PC-9 (cell line): ENCODE data around the gene KEL. TPM values are rescaled to one million over a fixed set of nuclear protein-coding genes. Genes with fewer than 3 reads are reported as not detected.

Source experiments
- BruUV-seq: library from RNA; stranded (reverse); fragments of 400-500 nt; replicated peaks from 2 replicates; lab custom pipeline; 2021; lab: Mats Ljungman, UMichigan
- CTCF ChIA-PET: fragments of 300-600 bp; sonication (Branson Sonifier 250); formaldehyde crosslinking; loops from one replicate; lab custom pipeline; 2022; ENCODE audit warnings: antibody characterized with exemption; lab: Charles Lee
- POLR2A ChIA-PET: fragments of 300-600 bp; sonication (Branson Sonifier 250); formaldehyde crosslinking; loops from one replicate; lab custom pipeline; 2022; ENCODE audit warnings: antibody characterized with exemption; ENCODE audit not compliant: unreplicated experiment; lab: Charles Lee
- DNase-seq, 2 experiments: peaks; one replicate each; pipeline versions ENCODE4 v3.0.0 to v3.0.0-alpha.2; 2015 to 2022; ENCODE audit warnings: mixed read lengths in 1 of 2
- H2AFZ ChIP-seq: fragments of 200-600 bp; sonication (generic); 2 replicates; pipeline ENCODE4 v1.8.1; 2017; ENCODE audit warnings: antibody characterized with exemption
- H3F3A ChIP-seq: fragments of 200-600 bp; sonication (generic); 2 replicates; pipeline ENCODE4 v1.8.1; 2017; ENCODE audit warnings: antibody characterized with exemption, mild to moderate bottlenecking, low read depth; ENCODE audit not compliant: insufficient read depth
- H3K27ac ChIP-seq: fragments of 200-600 bp; sonication (generic); 2 replicates; pipeline ENCODE4 v1.6.1; 2016; ENCODE audit warnings: mixed run types
- H3K27me3 ChIP-seq: fragments of 200-600 bp; sonication (generic); 2 replicates; pipeline ENCODE4 v1.6.1; 2016; ENCODE audit warnings: low read depth, mixed run types; ENCODE audit not compliant: insufficient read depth
- H3K36me3 ChIP-seq: fragments of 200-600 bp; sonication (generic); 2 replicates; pipeline ENCODE4 v1.6.1; 2016; ENCODE audit warnings: low read depth, mixed run types
- H3K4me1 ChIP-seq: fragments of 200-600 bp; sonication (generic); replicated peaks from 2 replicates; pipeline ENCODE4 v1.6.1; 2016; ENCODE audit warnings: mixed run types; ENCODE audit not compliant: insufficient read depth
- H3K4me2 ChIP-seq: fragments of 200-600 bp; sonication (generic); 2 replicates; pipeline ENCODE4 v1.6.1; 2017; ENCODE audit warnings: mixed run types
- H3K4me3 ChIP-seq: fragments of 200-600 bp; sonication (generic); 2 replicates; pipeline ENCODE4 v1.6.1; 2016; ENCODE audit warnings: mixed run types
- H3K79me2 ChIP-seq: fragments of 200-600 bp; sonication (generic); 2 replicates; pipeline ENCODE4 v1.6.1; 2017; ENCODE audit warnings: low read depth, mixed run types
- H3K9me2 ChIP-seq: fragments of 200-600 bp; sonication (generic); 2 replicates; pipeline ENCODE4 v1.8.1; 2017; ENCODE audit warnings: mild to moderate bottlenecking; ENCODE audit not compliant: insufficient read depth
- H3K9me3 ChIP-seq: fragments of 200-600 bp; sonication (generic); 2 replicates; pipeline ENCODE4 v1.8.1; 2016; ENCODE audit warnings: low read depth; ENCODE audit not compliant: insufficient read depth
- H4K20me1 ChIP-seq: fragments of 200-600 bp; sonication (generic); 2 replicates; pipeline ENCODE4 v1.8.1; 2017; ENCODE audit not compliant: insufficient read depth
- EZH2 ChIP-seq: fragments of 200-600 bp; sonication (generic); IDR thresholded peaks from 2 replicates; pipeline ENCODE4 v1.8.0; 2017; ENCODE audit warnings: antibody characterized with exemption, low read depth
- intact Hi-C: fragments of 100-400 bp; cut with micrococcal nuclease; formaldehyde crosslinking; loops from one replicate; pipeline ENCODE4 v1.10.0; 2022; ENCODE audit not compliant: unreplicated experiment
- total RNA-seq: library from RNA; stranded (reverse); gene quantifications from 2 replicates; pipeline ENCODE4 v1.2.3, GENCODE V29; 2021
- TF ChIP-seq, protein P1 (sequence below): fragments of 200-600 bp; sonication (generic); conservative IDR thresholded peaks from 2 replicates; pipeline ENCODE4 v1.6.1; 2017; ENCODE audit warnings: mixed run types, antibody characterized with exemption, mild to moderate bottlenecking, moderate library complexity

The KEL gene
- total RNA-seq, 1 experiment from 2014 or later, result 0.46 TPM

DNA sequence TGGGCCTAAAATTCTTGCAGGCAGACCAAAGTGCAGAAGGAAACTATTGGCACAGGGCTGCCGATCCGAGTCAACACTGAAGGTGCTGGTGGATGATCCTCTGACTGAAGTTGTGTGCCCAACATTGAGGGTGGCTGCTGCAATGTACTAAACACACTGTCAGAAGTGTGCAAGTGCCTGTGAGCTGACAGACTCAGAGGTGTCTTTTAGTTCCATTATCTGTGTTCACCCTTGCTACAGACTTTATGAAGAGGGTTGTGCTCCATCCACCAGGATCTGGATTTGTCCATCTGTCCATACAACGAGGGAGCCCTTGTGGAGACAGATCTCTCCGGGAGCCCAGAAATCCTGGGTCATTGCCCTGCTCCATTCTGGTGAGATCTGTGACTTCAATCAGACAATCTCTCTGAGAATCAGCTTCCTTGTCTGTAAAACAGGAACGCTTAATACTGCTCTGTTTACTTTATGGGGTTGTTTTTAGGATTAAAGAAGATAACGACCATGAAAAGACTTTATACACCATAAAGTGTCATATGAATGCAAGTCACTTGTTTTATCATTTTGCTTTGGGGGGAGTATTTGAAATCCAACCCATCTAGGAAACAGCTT, 67.1 kb downstream of the KEL start:
- Histone ChIP-seq H3K27me3 (no peaks in the 10 kb centered on the region), H4K20me1 (no peaks in the 10 kb centered on the region), H3K79me2 (no peaks in the 10 kb centered on the region), H3K36me3 (no peaks in the 10 kb centered on the region), H3K4me2 (no peak overlapping the region), H3K4me1 (peaks cover 28% of the 10 kb centered on the region), H3K9me2 (no peaks in the 10 kb centered on the region), H3K4me3 (no peak overlapping the region), H2AFZ (no peak overlapping the region), H3K9me3 (no peaks in the 10 kb centered on the region), H3F3A (peaks cover 4% of the 10 kb centered on the region; the same call in 1 of the 2 replicates), H3K27ac (no peak overlapping the region)
- no peak for TF ChIP-seq EZH2
- no peak for DNase-seq
- ChIA-PET POLR2A (no interaction called here), CTCF (interaction anchor here (0.7 to 1.6 kb wide), 2 partner anchors 14 to 39 kb away, joined by 4 read pairs; no protein-coding TSS in a partner anchor)
- BruUV-seq, result no TSS peak
- intact Hi-C loops, result no loop called here

DNA sequence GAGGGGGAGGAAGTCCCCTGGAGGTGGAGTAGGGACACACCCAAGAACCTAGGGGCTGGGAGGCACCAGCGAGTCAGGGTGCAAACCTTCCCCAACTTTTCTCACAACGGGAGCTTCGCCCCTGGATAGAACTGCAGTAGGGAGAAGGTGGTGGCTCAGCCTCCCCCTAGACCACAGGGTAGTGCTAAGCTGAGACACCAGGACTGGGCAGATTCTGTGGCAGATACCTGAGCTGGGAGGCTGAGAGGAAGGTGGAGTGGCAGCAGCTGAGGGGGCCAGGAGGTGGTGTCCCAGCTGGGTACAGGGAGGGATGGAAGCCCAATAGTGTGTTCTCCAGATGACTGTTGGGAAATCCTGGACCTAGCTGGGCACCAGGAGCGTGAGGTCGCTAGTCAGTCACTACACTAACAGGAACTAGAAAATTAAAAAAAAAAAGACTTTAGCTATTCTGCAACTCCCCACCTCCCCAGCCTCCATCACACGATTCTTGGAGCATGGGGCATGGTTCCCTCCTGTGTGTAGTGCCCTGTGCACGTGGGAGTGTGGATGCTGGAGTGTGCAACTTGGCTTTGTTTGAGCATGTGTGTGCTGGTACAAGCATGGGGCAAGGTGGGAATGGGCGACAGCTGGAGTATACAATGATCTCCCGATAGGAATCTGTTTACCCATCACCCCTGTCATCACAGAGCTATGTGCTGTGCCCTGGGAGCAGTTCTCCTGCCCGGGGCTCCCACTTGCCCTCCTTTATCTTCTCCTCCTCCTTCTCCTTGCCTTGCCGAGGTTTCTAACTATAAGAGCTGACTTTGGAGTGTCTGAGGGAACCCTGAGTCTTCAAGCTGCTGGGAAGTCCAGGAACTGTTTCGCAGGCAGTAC, 67.8 kb downstream of the KEL start:
- Histone ChIP-seq H4K20me1 (no peaks in the 10 kb centered on the region), H3K36me3 (no peaks in the 10 kb centered on the region), H2AFZ (no peak overlapping the region), H3K9me2 (no peaks in the 10 kb centered on the region), H3F3A (peaks cover 4% of the 10 kb centered on the region; the same call in 1 of the 2 replicates), H3K4me1 (peaks cover 25% of the 10 kb centered on the region), H3K27me3 (no peaks in the 10 kb centered on the region), H3K9me3 (no peaks in the 10 kb centered on the region), H3K79me2 (no peaks in the 10 kb centered on the region), H3K27ac (no peak overlapping the region), H3K4me3 (no peak overlapping the region), H3K4me2 (no peak overlapping the region)
- intact Hi-C loops, result no loop called here
- TF ChIP-seq, protein P1, sequence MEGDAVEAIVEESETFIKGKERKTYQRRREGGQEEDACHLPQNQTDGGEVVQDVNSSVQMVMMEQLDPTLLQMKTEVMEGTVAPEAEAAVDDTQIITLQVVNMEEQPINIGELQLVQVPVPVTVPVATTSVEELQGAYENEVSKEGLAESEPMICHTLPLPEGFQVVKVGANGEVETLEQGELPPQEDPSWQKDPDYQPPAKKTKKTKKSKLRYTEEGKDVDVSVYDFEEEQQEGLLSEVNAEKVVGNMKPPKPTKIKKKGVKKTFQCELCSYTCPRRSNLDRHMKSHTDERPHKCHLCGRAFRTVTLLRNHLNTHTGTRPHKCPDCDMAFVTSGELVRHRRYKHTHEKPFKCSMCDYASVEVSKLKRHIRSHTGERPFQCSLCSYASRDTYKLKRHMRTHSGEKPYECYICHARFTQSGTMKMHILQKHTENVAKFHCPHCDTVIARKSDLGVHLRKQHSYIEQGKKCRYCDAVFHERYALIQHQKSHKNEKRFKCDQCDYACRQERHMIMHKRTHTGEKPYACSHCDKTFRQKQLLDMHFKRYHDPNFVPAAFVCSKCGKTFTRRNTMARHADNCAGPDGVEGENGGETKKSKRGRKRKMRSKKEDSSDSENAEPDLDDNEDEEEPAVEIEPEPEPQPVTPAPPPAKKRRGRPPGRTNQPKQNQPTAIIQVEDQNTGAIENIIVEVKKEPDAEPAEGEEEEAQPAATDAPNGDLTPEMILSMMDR, result no peak
- TF ChIP-seq EZH2, result no peak
- ChIA-PET CTCF (interaction anchor here (0.7 to 1.6 kb wide), 3 partner anchors 9 to 38 kb away, joined by 4 to 6 read pairs (median 4); partner anchors contain the start of gene TRPV6), POLR2A (interaction anchor here (0.5 kb wide), 1 partner anchor 560 kb away, joined by 3 read pairs; no protein-coding TSS in a partner anchor)
- no peak for DNase-seq
- BruUV-seq, result no TSS peak

DNA sequence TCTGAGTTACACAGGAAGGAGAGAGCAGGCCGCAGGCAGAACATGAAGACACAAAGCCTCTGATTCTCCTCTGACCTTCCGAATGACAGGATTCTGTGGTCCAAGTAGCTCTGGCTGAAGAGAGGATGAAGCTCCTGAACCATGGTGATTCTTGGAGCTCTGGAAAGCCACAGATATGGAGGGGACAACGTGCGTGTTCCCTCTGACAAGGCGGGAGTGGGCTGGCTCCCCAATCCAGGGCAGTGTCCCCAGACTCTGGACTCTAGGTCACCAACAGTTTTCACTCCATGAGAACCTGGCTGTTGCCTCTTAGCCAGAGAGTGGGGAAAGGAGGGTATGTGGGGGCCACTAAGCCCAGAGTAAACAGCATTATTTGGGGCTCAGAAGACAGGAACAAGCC, 69.2 kb downstream of the KEL start:
- Histone ChIP-seq H3F3A (no peaks in the 10 kb centered on the region), H3K79me2 (no peaks in the 10 kb centered on the region), H3K9me3 (no peaks in the 10 kb centered on the region), H2AFZ (no peak overlapping the region), H3K27me3 (no peaks in the 10 kb centered on the region), H3K36me3 (no peaks in the 10 kb centered on the region), H3K4me2 (no peak overlapping the region), H3K4me1 (peaks cover 20% of the 10 kb centered on the region), H3K4me3 (no peak overlapping the region), H4K20me1 (no peaks in the 10 kb centered on the region), H3K9me2 (no peaks in the 10 kb centered on the region), H3K27ac (no peak overlapping the region)
- POLR2A ChIA-PET, result no interaction called here
- TF ChIP-seq EZH2, result no peak
- TF ChIP-seq, protein P1, result no peak
- no TSS peak for BruUV-seq
- no peak for DNase-seq
- CTCF ChIA-PET, result interaction anchor here (0.6 kb wide), 1 partner anchor 17 kb away, joined by 3 read pairs; no protein-coding TSS in a partner anchor
- intact Hi-C loops, result no loop called here
